Lower leg skin (tissue), 4 donors: ENCODE results near the gene PATJ. TPM values are rescaled to one million over a fixed set of nuclear protein-coding genes. Genes with fewer than 3 reads are reported as not detected.
A peak's percentile ranks its signal among the peaks of the same experiment; 100 is the strongest.

ENCODE experiments used
- DNase-seq, 2 donors: peaks; one replicate each; pipeline ENCODE4 v3.0.0-alpha.2; 2019; ENCODE audit warnings: low spot score in 2 of 2
- H3K4me3 ChIP-seq: fragments of 200-600 bp; sonication (generic); 2 replicates; pipeline ENCODE4 v1.5.1; 2017; ENCODE audit warnings: mild to moderate bottlenecking, low read depth; ENCODE audit not compliant: poor library complexity, severe bottlenecking
- CTCF ChIP-seq, 3 donors: fragments of 450-650 bp; IDR thresholded peaks; one replicate each; pipeline ENCODE4 v1.5.1; 2016; ENCODE audit warnings: antibody characterized with exemption in 3 of 3, mild to moderate bottlenecking in 3 of 3, moderate library complexity in 2 of 3
- POLR2A ChIP-seq, 2 donors: fragments of 450-650 bp; IDR thresholded peaks; one replicate each; pipeline ENCODE4 v1.6.1; 2016 to 2017; ENCODE audit warnings: antibody characterized with exemption in 2 of 2, mild to moderate bottlenecking in 1 of 2, moderate library complexity in 1 of 2
- WGBS, 2 donors: methylation state at CpG; one replicate each; pipeline ENCODE4 v1.1.5; 2018; 5-methylcytosine and 5-hydroxymethylcytosine counted together
- intact Hi-C: fragments of 100-400 bp; cut with DNase I; formaldehyde crosslinking; loops from one replicate; pipeline ENCODE4 v1.15.0; 2023; ENCODE audit warnings: low total_unique reads
- total RNA-seq, 4 donors: library from RNA; depleted of rRNA; stranded (reverse); fragments of >200 nt; gene quantifications; one replicate each; pipeline ENCODE4 v1.1.0, GENCODE V29; 2016

The PATJ gene
- total RNA-seq, 4 donors from 2014 or later: 50.5 to 89.3 (median 64.5) TPM

GRCh38 chr1:62138029-62138428 lies 395.7 kb downstream of the PATJ start:
- no peak for TF ChIP-seq CTCF (IDR thresholded peaks at IDR 0.05)
- TF ChIP-seq POLR2A (IDR thresholded peaks at IDR 0.05): no peak
- 61 to 97% methylated on average over 3 of the region's 3 CpGs for WGBS, 2 donors
- DNase-seq: no peak
- intact Hi-C loops: no loop called here
- H3K4me3 ChIP-seq: no peak overlapping the region

- intact Hi-C loops: no loop called here
- WGBS, 2 donors: 92 to 100% methylated on average over 1 of the region's 1 CpG
- TF ChIP-seq CTCF (IDR thresholded peaks at IDR 0.05): no peak
- TF ChIP-seq POLR2A (IDR thresholded peaks at IDR 0.05): no peak
Observed at GRCh38 chr1:62139410-62139809, 397.1 kb downstream of the PATJ start.

GRCh38 chr1:62140666-62141065 lies 398.4 kb downstream of the PATJ start:
- 85 to 88% methylated on average over 4 of the region's 4 CpGs for WGBS, 2 donors
- no peak overlapping the region for H3K4me3 ChIP-seq
- TF ChIP-seq POLR2A (IDR thresholded peaks at IDR 0.05) (no peak), CTCF (IDR thresholded peaks at IDR 0.05) (no peak)
- intact Hi-C loops: no loop called here
- DNase-seq: no peak

More at GRCh38 chr1:62139410-62139809, 397.1 kb downstream of the PATJ start:
- no peak overlapping the region for H3K4me3 ChIP-seq
- DNase-seq: no peak

GRCh38 chr1:62142496-62142895 lies 400.2 kb downstream of the PATJ start:
- intact Hi-C loops: no loop called here
- no peak for DNase-seq
- WGBS, 2 donors: 33 to 37% methylated on average over 5 of the region's 5 CpGs
- no peak overlapping the region for H3K4me3 ChIP-seq
- no peak for TF ChIP-seq CTCF (IDR thresholded peaks at IDR 0.05)
- no peak for TF ChIP-seq POLR2A (IDR thresholded peaks at IDR 0.05)

DNA sequence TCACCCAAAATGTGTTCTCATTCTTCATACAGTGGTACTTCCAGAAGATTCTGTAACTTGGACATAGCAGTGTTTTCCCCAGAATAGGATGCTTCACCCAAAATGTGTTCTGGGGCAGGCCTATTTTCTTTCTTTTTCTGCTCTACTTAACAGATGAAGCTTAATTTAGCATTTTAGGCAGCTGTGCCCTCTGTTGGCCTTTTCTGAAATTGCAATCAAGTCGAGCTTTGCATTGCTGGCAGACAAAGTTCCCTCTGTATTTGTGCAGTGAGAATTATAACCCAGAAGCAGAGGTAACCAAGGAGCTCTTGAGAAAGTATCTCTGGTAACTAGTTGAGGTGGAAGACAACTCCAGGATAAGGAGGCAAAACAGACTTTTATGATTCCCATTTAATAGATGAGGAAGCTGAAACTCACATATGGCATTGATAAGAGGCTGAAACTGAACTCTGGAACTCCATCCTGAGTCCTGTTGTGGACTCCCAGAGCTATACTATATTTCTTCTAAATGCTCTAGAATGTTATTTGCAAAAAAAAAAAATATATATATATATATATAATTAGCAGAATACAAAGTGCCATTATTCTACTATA lies 402.1 kb downstream of the PATJ start:
- 0% methylated on average over 1 of the region's 1 CpG for WGBS, 2 donors
- no peak overlapping the region for H3K4me3 ChIP-seq
- intact Hi-C loops: no loop called here
- TF ChIP-seq POLR2A (IDR thresholded peaks at IDR 0.05) (no peak), CTCF (IDR thresholded peaks at IDR 0.05) (no peak)
- peak; percentile 25 to 32 for DNase-seq

- intact Hi-C loops: no loop called here
- no peak overlapping the region for H3K4me3 ChIP-seq
- TF ChIP-seq CTCF (IDR thresholded peaks at IDR 0.05) (no peak), POLR2A (IDR thresholded peaks at IDR 0.05) (no peak)
- WGBS, 2 donors: 78 to 79% methylated on average over 6 of the region's 6 CpGs
- DNase-seq: no peak
Observed at GRCh38 chr1:62159940-62160348, 417.7 kb downstream of the PATJ start.
